MM.1S (cell line): Measurements from ENCODE around the gene TNIP3.

Experiments
- EZH2 ChIP-seq: fragments of 300-600 bp; sonication (generic); optimal IDR thresholded peaks from 2 replicates; pipeline ENCODE3; 2017; ENCODE audit warnings: low read depth, mild to moderate bottlenecking, antibody characterized with exemption, low read length, mixed read lengths
- TF ChIP-seq, protein P1 (sequence below): fragments of 300-600 bp; sonication (generic); IDR thresholded peaks from 2 replicates; pipeline ENCODE4 v1.5.1; 2016; ENCODE audit warnings: antibody characterized with exemption, low read length, mixed read lengths

DNA sequence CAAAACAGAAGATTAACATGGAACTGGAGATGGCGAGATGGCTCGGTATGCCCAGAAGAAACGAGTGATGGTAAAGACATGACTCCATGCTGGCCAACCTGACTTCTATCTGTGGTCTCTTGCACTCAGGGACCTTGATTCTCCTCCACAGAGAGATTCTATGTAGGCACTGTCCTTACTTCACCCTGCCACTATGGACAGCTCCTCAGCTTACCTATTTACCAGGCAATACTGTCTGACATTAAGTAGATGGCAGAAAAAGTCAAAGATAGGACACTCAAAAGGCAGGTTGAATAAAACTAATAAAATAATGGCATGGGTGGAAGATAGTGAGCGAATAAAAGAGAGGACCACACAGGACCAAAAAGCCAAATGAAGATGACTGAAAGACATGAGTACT is 56.6 kb downstream of the TNIP3 start:
- TF ChIP-seq, protein P1, sequence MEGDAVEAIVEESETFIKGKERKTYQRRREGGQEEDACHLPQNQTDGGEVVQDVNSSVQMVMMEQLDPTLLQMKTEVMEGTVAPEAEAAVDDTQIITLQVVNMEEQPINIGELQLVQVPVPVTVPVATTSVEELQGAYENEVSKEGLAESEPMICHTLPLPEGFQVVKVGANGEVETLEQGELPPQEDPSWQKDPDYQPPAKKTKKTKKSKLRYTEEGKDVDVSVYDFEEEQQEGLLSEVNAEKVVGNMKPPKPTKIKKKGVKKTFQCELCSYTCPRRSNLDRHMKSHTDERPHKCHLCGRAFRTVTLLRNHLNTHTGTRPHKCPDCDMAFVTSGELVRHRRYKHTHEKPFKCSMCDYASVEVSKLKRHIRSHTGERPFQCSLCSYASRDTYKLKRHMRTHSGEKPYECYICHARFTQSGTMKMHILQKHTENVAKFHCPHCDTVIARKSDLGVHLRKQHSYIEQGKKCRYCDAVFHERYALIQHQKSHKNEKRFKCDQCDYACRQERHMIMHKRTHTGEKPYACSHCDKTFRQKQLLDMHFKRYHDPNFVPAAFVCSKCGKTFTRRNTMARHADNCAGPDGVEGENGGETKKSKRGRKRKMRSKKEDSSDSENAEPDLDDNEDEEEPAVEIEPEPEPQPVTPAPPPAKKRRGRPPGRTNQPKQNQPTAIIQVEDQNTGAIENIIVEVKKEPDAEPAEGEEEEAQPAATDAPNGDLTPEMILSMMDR, result no peak
- TF ChIP-seq EZH2, result no peak
